ENCODE results near the gene HMCN2. TPM values are rescaled to one million over a fixed set of nuclear protein-coding genes. Genes with fewer than 3 reads are reported as not detected.

The HMCN2 gene
- total and polyA plus RNA-seq, 2 donors from 2014 or later, result 0.99 to 8.6 TPM

DNA sequence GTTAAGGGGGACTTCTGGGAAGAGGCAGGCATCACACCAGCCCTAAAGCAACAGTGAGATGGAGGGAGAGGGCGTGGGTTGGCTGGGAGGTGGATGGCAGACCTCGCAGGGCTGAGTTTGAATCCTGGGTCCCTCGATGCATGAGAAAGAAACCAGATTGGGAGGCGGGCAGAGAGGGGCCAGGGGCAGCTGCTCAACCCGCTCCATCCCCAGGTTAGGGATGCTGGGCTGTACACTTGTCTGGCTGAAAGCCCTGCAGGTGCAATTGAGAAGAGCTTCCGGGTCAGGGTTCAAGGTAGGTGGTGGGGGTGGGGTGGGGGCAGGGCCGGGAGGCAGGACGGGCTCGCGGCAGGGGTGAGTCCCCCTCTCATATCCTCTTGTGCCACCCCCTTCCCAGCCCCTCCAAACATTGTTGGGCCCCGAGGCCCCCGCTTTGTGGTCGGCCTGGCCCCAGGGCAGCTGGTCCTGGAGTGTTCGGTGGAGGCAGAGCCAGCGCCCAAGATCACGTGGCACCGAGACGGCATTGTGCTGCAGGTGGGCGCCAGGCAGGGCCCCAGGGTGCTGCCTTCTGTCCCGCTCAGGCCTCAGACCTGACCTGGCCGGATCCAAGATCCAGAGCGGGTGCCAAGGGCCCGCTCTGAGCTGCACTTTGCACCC, 129.4 kb downstream of the HMCN2 start:
- peaks cover 0 to 1% (median 0%) of the 10 kb centered on the region in 3 donors for H3K4me1 ChIP-seq (ENCODE audit: control insufficient read depth in 2 of 3, insufficient read depth in 2 of 3, low read depth in 1 of 3, low read length in 3 of 3)
- TF ChIP-seq, protein P1, sequence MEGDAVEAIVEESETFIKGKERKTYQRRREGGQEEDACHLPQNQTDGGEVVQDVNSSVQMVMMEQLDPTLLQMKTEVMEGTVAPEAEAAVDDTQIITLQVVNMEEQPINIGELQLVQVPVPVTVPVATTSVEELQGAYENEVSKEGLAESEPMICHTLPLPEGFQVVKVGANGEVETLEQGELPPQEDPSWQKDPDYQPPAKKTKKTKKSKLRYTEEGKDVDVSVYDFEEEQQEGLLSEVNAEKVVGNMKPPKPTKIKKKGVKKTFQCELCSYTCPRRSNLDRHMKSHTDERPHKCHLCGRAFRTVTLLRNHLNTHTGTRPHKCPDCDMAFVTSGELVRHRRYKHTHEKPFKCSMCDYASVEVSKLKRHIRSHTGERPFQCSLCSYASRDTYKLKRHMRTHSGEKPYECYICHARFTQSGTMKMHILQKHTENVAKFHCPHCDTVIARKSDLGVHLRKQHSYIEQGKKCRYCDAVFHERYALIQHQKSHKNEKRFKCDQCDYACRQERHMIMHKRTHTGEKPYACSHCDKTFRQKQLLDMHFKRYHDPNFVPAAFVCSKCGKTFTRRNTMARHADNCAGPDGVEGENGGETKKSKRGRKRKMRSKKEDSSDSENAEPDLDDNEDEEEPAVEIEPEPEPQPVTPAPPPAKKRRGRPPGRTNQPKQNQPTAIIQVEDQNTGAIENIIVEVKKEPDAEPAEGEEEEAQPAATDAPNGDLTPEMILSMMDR (IDR thresholded peaks at IDR 0.05; ENCODE audit: borderline replicate concordance, extremely low read depth, insufficient read depth), result no peak
- no peaks in the 10 kb centered on the region for H3K9me3 ChIP-seq (ENCODE audit: control insufficient read depth in 2 of 3, insufficient read depth in 1 of 3, low read length in 3 of 3)
- H3K36me3 ChIP-seq (ENCODE audit: control insufficient read depth in 2 of 3, insufficient read depth in 3 of 3, low read length in 3 of 3), result no peaks in the 10 kb centered on the region
- FAIRE-seq (no peak), DNase-seq (no peak)
- no peak overlapping the region for H3K4me3 ChIP-seq (ENCODE audit: low read length in 3 of 3)
- no peak overlapping the region for H3K9ac ChIP-seq (ENCODE audit: low read length in 3 of 3)
- intact Hi-C loops (cut with DNase I), result no loop called here
- H3K27ac ChIP-seq (ENCODE audit: low read depth in 2 of 2, low read length in 2 of 2), result no peak overlapping the region
- H3K27me3 ChIP-seq (ENCODE audit: control insufficient read depth, insufficient read depth, low read length), result no peaks in the 10 kb centered on the region

DNA sequence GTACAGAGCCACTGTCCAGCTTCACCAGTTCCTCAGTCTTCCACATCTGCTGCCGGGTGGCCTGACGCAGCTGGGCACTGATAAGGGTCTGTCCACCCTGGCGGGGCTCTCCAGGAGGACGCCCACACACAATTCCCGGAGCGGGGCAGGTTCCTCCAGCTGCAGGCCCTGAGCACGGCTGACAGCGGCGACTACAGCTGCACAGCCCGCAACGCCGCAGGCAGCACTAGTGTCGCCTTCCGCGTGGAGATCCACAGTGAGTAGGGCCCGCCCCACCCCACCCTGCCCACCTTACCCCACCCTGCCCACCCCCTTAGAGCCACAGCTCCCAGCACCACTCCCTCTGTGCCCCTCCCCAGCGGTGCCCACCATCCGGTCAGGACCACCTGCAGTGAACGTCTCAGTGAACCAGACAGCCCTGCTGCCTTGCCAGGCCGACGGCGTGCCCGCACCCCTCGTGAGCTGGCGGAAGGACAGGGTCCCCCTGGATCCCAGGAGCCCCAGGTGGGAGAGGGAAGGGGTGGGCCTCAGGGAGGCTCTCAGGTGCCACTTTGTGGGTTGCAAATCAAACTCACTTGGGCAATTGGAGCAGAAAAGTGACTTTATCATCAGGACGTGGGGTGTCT, 130.4 kb downstream of the HMCN2 start:
- no peaks in the 10 kb centered on the region for H3K9me3 ChIP-seq (ENCODE audit: control insufficient read depth in 2 of 3, insufficient read depth in 1 of 3, low read length in 3 of 3)
- no peaks in the 10 kb centered on the region for H3K27me3 ChIP-seq (ENCODE audit: control insufficient read depth, insufficient read depth, low read length)
- no peak for DNase-seq
- TF ChIP-seq, protein P1 (IDR thresholded peaks at IDR 0.05; ENCODE audit: borderline replicate concordance, extremely low read depth, insufficient read depth), result no peak
- H3K27ac ChIP-seq (ENCODE audit: low read depth in 2 of 2, low read length in 2 of 2), result no peak overlapping the region
- intact Hi-C loops (cut with DNase I), result no loop called here
- no peaks in the 10 kb centered on the region for H3K36me3 ChIP-seq (ENCODE audit: control insufficient read depth in 2 of 3, insufficient read depth in 3 of 3, low read length in 3 of 3)
- H3K4me3 ChIP-seq (ENCODE audit: low read length in 3 of 3), result no peak overlapping the region
- no peak overlapping the region for H3K9ac ChIP-seq (ENCODE audit: low read length in 3 of 3)
- H3K4me1 ChIP-seq (ENCODE audit: control insufficient read depth in 2 of 3, insufficient read depth in 2 of 3, low read depth in 1 of 3, low read length in 3 of 3), result peaks cover 0 to 3% (median 0%) of the 10 kb centered on the region in 3 donors
- FAIRE-seq, result no peak

DNA sequence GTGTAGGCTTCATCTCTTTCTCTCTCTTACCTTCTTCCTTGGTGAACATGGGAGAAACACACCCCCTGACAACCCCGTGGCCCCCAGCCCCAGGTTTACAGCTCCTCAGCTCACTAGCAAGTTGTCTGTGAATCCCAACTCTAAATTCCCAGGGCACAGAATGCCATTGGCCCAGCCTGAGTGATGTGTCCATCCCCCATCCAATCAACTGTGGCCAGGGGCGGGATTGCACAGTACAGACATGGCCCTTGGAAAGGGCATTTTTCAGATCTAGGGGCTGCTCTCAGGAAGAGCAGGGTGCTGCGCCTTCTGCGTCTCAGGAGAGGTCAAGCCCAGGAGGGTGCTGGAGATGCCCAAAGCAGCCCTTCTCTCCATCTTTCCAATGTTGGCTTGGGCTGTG, 131.0 kb downstream of the HMCN2 start:
- Histone ChIP-seq H3K36me3 (ENCODE audit: control insufficient read depth in 2 of 3, insufficient read depth in 3 of 3, low read length in 3 of 3) (no peaks in the 10 kb centered on the region), H3K9me3 (ENCODE audit: control insufficient read depth in 2 of 3, insufficient read depth in 1 of 3, low read length in 3 of 3) (no peaks in the 10 kb centered on the region), H3K4me3 (ENCODE audit: low read length in 3 of 3) (no peak overlapping the region), H3K4me1 (ENCODE audit: control insufficient read depth in 2 of 3, insufficient read depth in 2 of 3, low read depth in 1 of 3, low read length in 3 of 3) (peaks cover 0 to 3% (median 0%) of the 10 kb centered on the region in 3 donors), H3K27me3 (ENCODE audit: control insufficient read depth, insufficient read depth, low read length) (no peaks in the 10 kb centered on the region), H3K27ac (ENCODE audit: low read depth in 2 of 2, low read length in 2 of 2) (no peak overlapping the region), H3K9ac (ENCODE audit: low read length in 3 of 3) (no peak overlapping the region)
- TF ChIP-seq, protein P1 (IDR thresholded peaks at IDR 0.05; ENCODE audit: borderline replicate concordance, extremely low read depth, insufficient read depth), result no peak
- no peak for DNase-seq
- intact Hi-C loops (cut with DNase I), result no loop called here
- no peak for FAIRE-seq
